HG02623 (cell line): ENCODE measurements around the gene PCLO.
A peak's percentile ranks its signal among the peaks of the same experiment; 100 is the strongest.

ENCODE experiments used
- ATAC-seq: cut with Tn5 transposase; IDR thresholded peaks from one replicate; pipeline ENCODE4 v1.9.1; 2021; ENCODE audit warnings: moderate library complexity; ENCODE audit not compliant: unreplicated experiment

PCLO gene

GRCh38 chr7:83162402-83163256 lies at the start of gene PCLO:
PCLO (minus strand) TSS chr7:83162884; CDS start chr7:83162592, 292 bp downstream.
- peak; percentile 94 for ATAC-seq

- no peak for ATAC-seq
Measured at GRCh38 chr7:83211685-83212084, 49.0 kb upstream of the PCLO start.

DNA sequence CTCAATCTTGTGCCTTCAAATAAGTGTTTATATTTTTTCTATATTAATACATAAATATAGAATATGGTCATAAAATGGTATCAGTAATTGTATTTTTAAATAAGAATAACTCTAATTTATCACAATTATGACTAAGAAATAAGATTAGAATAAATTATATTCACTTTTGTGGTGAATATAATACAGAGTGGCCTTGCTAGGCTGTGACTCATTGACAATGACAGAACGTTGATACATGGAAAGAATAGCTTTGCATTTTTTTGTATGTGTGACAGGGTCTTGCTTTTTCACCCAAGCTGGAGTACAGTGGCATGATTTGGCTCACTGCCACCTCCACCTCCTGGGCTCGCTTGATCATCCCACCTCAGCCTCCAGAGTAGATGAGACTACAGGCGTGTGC lies 47.8 kb upstream of the PCLO start:
- no peak for ATAC-seq

DNA sequence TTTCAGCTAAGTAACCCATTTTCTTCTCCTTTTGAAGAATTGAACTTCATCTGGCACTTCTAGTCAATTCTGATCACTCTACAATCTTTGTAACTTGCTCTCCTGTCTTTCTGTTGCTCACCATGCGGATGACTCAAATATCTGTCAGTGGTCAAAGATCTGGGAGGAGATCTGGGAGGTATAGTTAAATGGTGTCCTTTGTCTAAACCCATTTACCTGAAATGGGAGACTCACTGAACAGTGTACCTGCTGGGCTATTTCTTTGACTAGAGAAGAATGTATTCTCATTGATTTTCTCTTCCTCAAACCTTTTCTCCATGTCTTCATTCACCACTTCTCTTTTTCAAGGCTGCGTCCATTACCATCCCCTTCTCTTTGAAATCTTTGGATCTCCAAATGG lies 42.0 kb upstream of the PCLO start:
- ATAC-seq: no peak

- ATAC-seq: no peak
Measured at GRCh38 chr7:83201355-83201754, 38.7 kb upstream of the PCLO start.

DNA sequence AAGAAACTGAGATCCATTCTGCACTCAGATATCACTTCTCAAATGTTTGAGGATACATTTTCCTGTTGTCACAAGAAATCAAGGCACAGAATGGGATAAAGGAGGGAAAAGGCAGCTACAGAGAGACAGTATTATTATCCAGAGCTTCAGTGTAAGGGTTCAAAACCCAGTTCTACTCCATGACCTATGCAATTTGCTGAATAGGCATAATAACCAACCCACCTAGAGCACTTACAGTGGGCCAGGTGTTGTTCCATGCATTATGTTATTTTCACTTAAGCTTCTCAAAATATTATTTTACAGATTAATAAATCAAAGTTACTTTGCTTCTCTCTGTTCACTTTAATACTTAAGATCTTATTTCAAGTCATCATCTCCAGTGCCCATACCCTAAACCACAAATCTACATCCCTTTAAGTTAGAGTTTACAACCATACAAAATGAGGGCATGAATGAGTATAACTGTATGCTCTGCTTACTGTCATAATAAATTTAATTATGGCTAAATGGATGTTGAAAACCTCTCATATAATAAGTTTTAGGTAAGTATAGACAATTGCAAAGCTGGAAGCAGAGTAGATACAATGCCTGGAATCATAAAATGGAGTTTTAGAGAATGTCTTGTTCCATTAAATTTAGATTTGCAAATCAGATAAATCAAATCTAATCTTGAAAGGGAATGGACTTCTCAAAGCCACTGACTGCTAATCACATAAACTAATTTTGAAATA lies 28.1 kb upstream of the PCLO start:
- ATAC-seq: no peak

DNA sequence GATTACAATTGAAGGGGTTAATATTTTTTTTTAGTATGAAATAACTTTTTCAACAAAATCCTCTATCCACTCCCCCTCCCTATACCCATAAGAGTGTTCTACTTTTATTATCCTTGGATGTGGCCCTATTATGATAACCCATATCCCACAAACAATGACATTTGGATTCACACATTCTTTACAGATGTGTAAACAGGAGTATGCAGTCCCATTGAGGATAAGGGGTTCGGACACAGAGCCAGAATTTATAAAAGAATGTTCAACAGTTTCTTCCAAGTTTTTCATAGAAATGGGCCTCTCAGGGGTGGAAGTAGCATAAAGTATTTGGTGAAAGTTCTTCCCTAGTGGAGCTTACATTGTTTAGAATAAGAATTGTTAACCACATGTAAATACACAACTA lies 16.1 kb upstream of the PCLO start:
- ATAC-seq: no peak

GRCh38 chr7:83178066-83178465 lies 15.4 kb upstream of the PCLO start:
- no peak for ATAC-seq

DNA sequence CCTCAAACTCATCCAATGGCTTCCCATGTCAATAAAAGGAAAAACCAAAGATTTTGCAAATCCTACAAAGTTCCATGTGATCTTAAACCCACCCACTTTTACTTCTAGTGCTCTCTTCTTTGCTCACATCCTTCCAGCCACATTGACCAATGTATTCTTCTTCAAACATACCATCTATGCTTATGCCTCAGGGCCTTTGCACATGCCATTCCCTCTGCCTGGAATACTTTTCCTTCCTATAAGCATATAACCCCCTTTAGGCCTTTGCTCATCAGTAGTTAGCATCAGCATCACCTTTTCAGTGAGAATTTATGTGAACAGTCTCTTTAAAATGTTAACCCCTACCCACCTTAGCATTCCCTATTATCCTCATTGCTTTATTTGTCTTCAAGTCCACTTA lies 11.0 kb upstream of the PCLO start:
- ATAC-seq: no peak

GRCh38 chr7:83166781-83167180 lies 4.1 kb upstream of the PCLO start:
- no peak for ATAC-seq

- peak; percentile 5 for ATAC-seq
Measured at GRCh38 chr7:83161899-83162401, 734 bp downstream of the PCLO start.

- no peak for ATAC-seq
Measured at GRCh38 chr7:83161186-83161585, 1.5 kb downstream of the PCLO start.

DNA sequence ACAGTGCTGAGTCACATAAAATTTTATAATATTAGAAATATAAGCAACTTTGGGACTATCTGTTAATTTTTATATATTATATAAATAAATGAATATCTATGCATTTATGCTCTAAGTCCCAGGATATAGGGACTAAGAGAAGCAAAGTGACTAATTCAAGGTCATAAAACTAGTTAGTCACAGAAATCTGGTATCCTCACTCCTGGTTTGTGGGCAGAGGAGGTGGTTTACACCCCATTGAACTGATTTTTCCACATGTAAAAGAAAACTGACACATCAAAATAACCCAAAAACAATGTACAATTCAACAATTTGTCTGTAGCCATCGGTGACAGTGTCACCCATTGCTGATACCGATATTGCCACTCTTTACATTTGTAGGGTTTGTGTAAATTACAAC lies 3.0 kb downstream of the PCLO start:
- ATAC-seq: no peak

DNA sequence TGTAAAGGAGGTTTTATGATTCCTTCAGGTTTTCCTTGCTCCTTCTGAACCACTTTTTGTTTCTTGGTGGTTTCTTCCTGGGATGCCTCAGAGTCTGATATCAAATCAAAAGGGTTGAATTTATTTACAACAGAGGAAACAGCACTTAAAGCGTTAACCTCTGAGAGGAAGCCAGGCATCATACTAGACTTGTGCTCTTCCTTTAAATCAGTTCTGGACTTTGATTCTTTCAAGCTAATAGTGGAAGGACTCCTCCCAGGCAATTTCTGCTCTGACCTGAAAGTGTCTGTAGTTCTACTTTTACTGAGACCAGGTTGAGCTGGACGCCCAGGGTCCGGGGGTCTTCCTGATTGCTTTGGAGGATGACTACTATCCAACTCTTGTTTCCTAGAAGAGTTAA lies 6.7 kb downstream of the PCLO start:
- no peak for ATAC-seq

GRCh38 chr7:83155407-83155806 lies 7.3 kb downstream of the PCLO start:
- no peak for ATAC-seq

GRCh38 chr7:83153419-83153818 lies 9.3 kb downstream of the PCLO start:
- no peak for ATAC-seq

DNA sequence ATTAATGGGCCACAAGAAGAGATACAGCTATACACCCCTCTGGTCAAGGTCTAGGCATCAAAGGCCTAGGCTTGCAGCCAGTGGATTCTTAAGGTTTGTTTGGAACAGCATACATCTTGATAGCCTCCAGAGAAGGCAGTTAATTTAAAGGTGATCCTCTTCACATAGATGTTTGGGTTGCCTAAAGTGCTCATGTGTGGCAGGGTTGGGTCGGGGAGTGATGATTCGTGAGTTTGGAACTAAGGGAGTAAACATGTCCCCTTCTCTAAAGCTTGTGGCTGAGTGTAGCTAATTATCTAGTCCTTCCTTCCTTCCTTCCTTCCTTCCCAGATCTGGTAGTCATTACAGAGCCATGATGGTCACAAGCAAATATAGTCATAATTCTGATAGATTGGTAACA lies 12.4 kb downstream of the PCLO start:
- no peak for ATAC-seq

DNA sequence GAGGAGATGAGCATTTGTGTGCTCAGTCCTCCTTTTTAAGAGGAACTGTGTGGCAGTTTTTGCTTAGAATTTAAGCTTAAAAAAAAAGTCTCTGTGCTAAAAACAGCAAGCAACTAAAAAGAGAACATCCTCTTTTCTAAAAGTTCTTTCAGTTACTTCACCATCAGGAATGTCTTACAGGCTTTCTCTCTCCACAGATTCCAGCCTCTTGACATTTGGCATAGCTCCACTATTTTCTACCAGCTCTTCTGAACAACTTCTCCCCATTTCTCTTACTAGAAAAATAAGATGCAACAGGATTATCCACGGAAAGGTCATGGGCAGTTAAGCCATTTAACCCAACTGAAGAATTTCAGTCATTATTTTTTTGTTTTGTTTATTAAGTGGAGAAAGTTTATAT lies 13.2 kb downstream of the PCLO start:
- no peak for ATAC-seq

GRCh38 chr7:83148776-83149175 lies 13.9 kb downstream of the PCLO start:
- no peak for ATAC-seq

DNA sequence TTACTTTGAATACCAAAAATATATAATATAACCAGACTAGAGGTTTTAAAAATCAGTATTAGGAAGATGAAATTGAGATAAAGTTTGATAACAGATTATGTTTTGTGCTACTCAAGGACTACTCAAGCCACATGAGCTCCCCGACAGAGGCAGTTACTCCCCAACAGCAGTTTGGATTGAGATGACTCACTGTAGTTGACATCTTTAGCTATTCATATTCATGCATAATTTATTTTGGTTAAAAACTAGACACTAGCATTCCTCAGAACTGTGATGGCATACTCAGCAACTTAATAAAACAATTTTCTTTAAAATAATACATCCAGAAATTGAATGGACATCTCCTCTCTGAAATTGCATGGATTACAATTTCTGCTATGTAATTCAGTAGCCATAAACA lies 19.6 kb downstream of the PCLO start:
- no peak for ATAC-seq

GRCh38 chr7:83142365-83142764 lies 20.3 kb downstream of the PCLO start:
- ATAC-seq: no peak

DNA sequence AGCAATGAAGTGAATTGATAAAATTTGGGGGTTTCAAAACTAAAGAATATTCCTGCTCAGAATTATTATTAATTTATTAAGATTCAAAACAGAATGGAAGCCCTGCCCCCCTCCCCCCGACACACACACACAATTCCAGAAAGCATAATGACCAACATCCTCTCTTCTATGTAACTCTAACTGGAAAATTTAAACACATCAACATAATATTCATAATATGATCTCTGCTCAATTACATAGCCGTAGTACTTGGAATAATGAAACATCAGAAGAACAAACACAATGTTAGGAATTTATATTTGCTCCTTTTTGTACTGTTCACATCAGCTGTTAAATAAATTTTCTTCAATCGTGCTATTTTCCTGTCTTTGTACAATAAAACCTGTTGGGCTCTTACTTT lies 20.8 kb downstream of the PCLO start:
- no peak for ATAC-seq
